GM15510 (cell line): ENCODE measurements around the gene NBEAL2.

Experiments used
- POLR2A ChIP-seq: IDR thresholded peaks from 3 replicates; pipeline ENCODE4 v1.6.1; 2011; ENCODE audit warnings: borderline replicate concordance; ENCODE audit not compliant: insufficient read length; ENCODE audit errors: extremely low read depth

NBEAL2 gene

GRCh38 chr3:47036145-47036544, 56.7 kb downstream of the NBEAL2 start:
- TF ChIP-seq POLR2A, result no peak

GRCh38 chr3:47041114-47041513, 61.6 kb downstream of the NBEAL2 start:
- no peak for TF ChIP-seq POLR2A

DNA sequence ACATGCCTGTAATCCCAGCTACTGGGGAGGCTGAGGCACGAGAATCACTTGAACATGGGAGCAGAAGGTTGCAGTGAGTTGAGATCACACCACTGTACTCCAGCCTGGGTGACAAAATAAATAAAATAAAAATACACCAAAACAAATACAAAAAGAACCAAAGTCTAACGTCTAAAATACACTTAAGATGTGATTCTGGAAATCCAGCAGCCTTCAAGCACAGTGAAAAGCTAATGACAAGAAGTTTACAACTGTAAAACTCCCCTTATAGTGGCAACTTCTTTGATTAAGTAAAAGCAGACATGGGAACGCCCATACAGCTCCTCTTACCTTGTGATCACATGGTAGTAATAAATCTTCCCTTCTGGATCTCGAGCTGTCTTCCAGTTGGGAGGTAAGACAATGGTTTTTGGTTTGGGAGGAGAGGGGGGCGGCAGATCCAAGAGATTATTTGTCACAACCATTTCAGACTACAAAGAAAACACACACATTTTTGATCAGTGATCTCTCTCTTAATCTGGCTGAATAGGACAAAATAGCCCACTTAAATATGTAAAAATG, 62.8 kb downstream of the NBEAL2 start:
- TF ChIP-seq POLR2A, result no peak

GRCh38 chr3:47047069-47047468, 67.6 kb downstream of the NBEAL2 start:
- TF ChIP-seq POLR2A, result no peak

- no peak for TF ChIP-seq POLR2A
Observed at GRCh38 chr3:47047673-47048072, 68.2 kb downstream of the NBEAL2 start.

- TF ChIP-seq POLR2A, result no peak
Observed at GRCh38 chr3:47054412-47054811, 74.9 kb downstream of the NBEAL2 start.

GRCh38 chr3:47056705-47057104, 77.2 kb downstream of the NBEAL2 start:
- TF ChIP-seq POLR2A, result no peak

DNA sequence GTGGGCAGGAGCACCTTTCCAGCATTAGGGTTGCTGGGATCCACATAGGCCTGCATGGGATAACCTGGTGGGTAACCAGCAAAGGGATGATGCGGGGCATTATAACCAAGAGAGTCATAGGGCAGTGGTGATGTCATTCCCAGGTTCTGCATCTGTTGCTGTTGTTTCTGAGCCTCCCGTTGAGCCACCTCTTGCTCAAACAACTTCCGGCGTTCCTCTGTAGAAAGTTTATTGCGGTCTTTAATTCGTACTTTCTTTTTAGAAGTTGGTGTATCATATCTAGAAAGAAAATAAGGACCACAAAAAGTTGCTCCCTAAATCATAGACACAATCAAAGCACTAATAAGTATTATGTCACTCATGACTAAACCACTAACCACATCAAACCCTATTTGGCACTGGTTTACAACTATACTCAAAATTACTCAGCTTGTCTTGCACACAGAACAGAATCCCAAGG, 77.8 kb downstream of the NBEAL2 start:
- TF ChIP-seq POLR2A, result no peak
